ENCODE data around the gene PSMB8.
"Not testable (repeated sequence)": the region's sequence is repeated elsewhere in the genome, so short reads cannot be mapped to it uniquely, and the experiment has no call there.

Gene PSMB8

GRCh38 chr6:32805404-32805803 lies 38.4 kb downstream of the PSMB8 start:
- H3K27me3 ChIP-seq (ENCODE audit: insufficient read depth, low read length); H3K27ac ChIP-seq (ENCODE audit: low read depth, low read length); H4K91ac ChIP-seq (ENCODE audit: low read depth, low read length); H3K4me1 ChIP-seq (ENCODE audit: control insufficient read depth in 1 of 2, insufficient read depth in 2 of 2, low read length in 2 of 2); DNase-seq; H3K18ac ChIP-seq (ENCODE audit: low read length); H4K8ac ChIP-seq (ENCODE audit: low read depth, low read length); H2AFZ ChIP-seq (ENCODE audit: insufficient read depth, low read length, poor library complexity); H3K4me3 ChIP-seq (ENCODE audit: low read depth, low read length); H2BK12ac ChIP-seq (ENCODE audit: low read length); H2BK5ac ChIP-seq (ENCODE audit: low read depth, low read length, poor library complexity); H3K23ac ChIP-seq (ENCODE audit: low read length); H3K9ac ChIP-seq (ENCODE audit: low read length); H3K79me2 ChIP-seq (ENCODE audit: control insufficient read depth, insufficient read depth, low read length, poor library complexity); H3K79me1 ChIP-seq (ENCODE audit: low read length); H3K4ac ChIP-seq (ENCODE audit: low read depth, low read length); H3K9me3 ChIP-seq (ENCODE audit: insufficient read depth, low read depth, low read length); H4K12ac ChIP-seq (ENCODE audit: low read depth, low read length); H3K4me2 ChIP-seq (ENCODE audit: low read length); H2AK5ac ChIP-seq (ENCODE audit: low read length); H2BK120ac ChIP-seq (ENCODE audit: insufficient read depth, low read length, poor library complexity); H3K36me3 ChIP-seq (ENCODE audit: control insufficient read depth in 1 of 2, insufficient read depth in 2 of 2, low read length in 2 of 2); H3K14ac ChIP-seq (ENCODE audit: low read length): not testable (repeated sequence)

GRCh38 chr6:32803416-32803815 lies 40.4 kb downstream of the PSMB8 start:
- Histone ChIP-seq H2BK12ac (ENCODE audit: low read length) (no peak overlapping the region), H3K4me3 (ENCODE audit: low read depth, low read length) (no peak overlapping the region), H3K36me3 (ENCODE audit: control insufficient read depth in 1 of 2, insufficient read depth in 2 of 2, low read length in 2 of 2) (no peaks in the 10 kb centered on the region), H3K79me1 (ENCODE audit: low read length) (no peaks in the 10 kb centered on the region), H3K4me2 (ENCODE audit: low read length) (no peak overlapping the region), H2BK5ac (ENCODE audit: low read depth, low read length, poor library complexity) (no peak overlapping the region), H3K14ac (ENCODE audit: low read length) (no peak overlapping the region), H3K27ac (ENCODE audit: low read depth, low read length) (no peak overlapping the region), H4K12ac (ENCODE audit: low read depth, low read length) (no peak overlapping the region), H4K91ac (ENCODE audit: low read depth, low read length) (no peak overlapping the region), H3K79me2 (ENCODE audit: control insufficient read depth, insufficient read depth, low read length, poor library complexity) (no peaks in the 10 kb centered on the region), H4K8ac (ENCODE audit: low read depth, low read length) (no peak overlapping the region), H3K18ac (ENCODE audit: low read length) (no peak overlapping the region), H3K9ac (ENCODE audit: low read length) (no peak overlapping the region), H3K4ac (ENCODE audit: low read depth, low read length) (no peak overlapping the region), H3K23ac (ENCODE audit: low read length) (no peak overlapping the region), H3K4me1 (ENCODE audit: control insufficient read depth in 1 of 2, insufficient read depth in 2 of 2, low read length in 2 of 2) (no peaks in the 10 kb centered on the region), H2AFZ (ENCODE audit: insufficient read depth, low read length, poor library complexity) (no peak overlapping the region), H2BK120ac (ENCODE audit: insufficient read depth, low read length, poor library complexity) (no peak overlapping the region), H3K27me3 (ENCODE audit: insufficient read depth, low read length) (no peaks in the 10 kb centered on the region), H2AK5ac (ENCODE audit: low read length) (no peak overlapping the region), H3K9me3 (ENCODE audit: insufficient read depth, low read depth, low read length) (no peaks in the 10 kb centered on the region)
- no peak for DNase-seq
- WGBS (ENCODE audit: extremely low coverage, insufficient coverage, insufficient read length) = no CpG with 5 or more reads among the region's 2 CpGs

DNA sequence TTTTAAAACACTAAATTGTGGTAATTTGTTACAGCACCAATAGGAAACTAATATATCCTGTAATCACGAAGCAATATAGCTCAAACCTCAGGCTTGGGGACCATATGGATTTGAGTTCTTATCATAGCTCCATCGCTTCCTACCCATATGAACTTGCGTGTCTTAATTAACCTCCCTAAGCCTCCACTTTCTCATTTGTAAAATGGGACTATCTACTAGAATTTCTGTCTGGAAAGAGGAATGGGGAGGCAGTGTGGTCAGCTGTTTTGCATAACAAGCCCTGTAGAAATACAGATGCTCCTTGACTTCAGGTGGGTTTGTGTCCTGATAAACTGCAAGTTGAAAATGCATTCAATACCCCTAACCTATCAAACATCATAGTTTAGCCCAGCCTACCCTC lies 44.1 kb downstream of the PSMB8 start:
- no peaks in the 10 kb centered on the region for H3K36me3 ChIP-seq (ENCODE audit: control insufficient read depth in 1 of 2, insufficient read depth in 2 of 2, low read length in 2 of 2)
- H3K4me3 ChIP-seq (ENCODE audit: low read depth, low read length) = no peak overlapping the region
- H3K18ac ChIP-seq (ENCODE audit: low read length) = no peak overlapping the region
- no peak overlapping the region for H2AFZ ChIP-seq (ENCODE audit: insufficient read depth, low read length, poor library complexity)
- H3K23ac ChIP-seq (ENCODE audit: low read length) = no peak overlapping the region
- H3K27ac ChIP-seq (ENCODE audit: low read depth, low read length) = no peak overlapping the region
- no peak overlapping the region for H3K4ac ChIP-seq (ENCODE audit: low read depth, low read length)
- H3K79me2 ChIP-seq (ENCODE audit: control insufficient read depth, insufficient read depth, low read length, poor library complexity) = no peaks in the 10 kb centered on the region
- no peak overlapping the region for H3K4me2 ChIP-seq (ENCODE audit: low read length)
- H3K4me1 ChIP-seq (ENCODE audit: control insufficient read depth in 1 of 2, insufficient read depth in 2 of 2, low read length in 2 of 2) = peaks cover 0 to 7% of the 10 kb centered on the region in 2 experiments
- no peak overlapping the region for H3K14ac ChIP-seq (ENCODE audit: low read length)
- no peak overlapping the region for H2BK5ac ChIP-seq (ENCODE audit: low read depth, low read length, poor library complexity)
- no peak overlapping the region for H4K8ac ChIP-seq (ENCODE audit: low read depth, low read length)
- H2BK12ac ChIP-seq (ENCODE audit: low read length) = no peak overlapping the region
- no CpG with 5 or more reads among the region's 3 CpGs for WGBS (ENCODE audit: extremely low coverage, insufficient coverage, insufficient read length)
- no peaks in the 10 kb centered on the region for H3K27me3 ChIP-seq (ENCODE audit: insufficient read depth, low read length)
- no peak overlapping the region for H2AK5ac ChIP-seq (ENCODE audit: low read length)
- H3K79me1 ChIP-seq (ENCODE audit: low read length) = no peaks in the 10 kb centered on the region
- no peak overlapping the region for H3K9ac ChIP-seq (ENCODE audit: low read length)
- H4K12ac ChIP-seq (ENCODE audit: low read depth, low read length) = no peak overlapping the region
- DNase-seq = no peak
- H4K91ac ChIP-seq (ENCODE audit: low read depth, low read length) = no peak overlapping the region
- no peaks in the 10 kb centered on the region for H3K9me3 ChIP-seq (ENCODE audit: insufficient read depth, low read depth, low read length)
- H2BK120ac ChIP-seq (ENCODE audit: insufficient read depth, low read length, poor library complexity) = no peak overlapping the region

- no CpG with 5 or more reads among the region's 3 CpGs for WGBS (ENCODE audit: extremely low coverage, insufficient coverage, insufficient read length)
- Histone ChIP-seq H3K27me3 (ENCODE audit: insufficient read depth, low read length) (no peaks in the 10 kb centered on the region), H3K14ac (ENCODE audit: low read length) (no peak overlapping the region), H4K8ac (ENCODE audit: low read depth, low read length) (no peak overlapping the region), H4K91ac (ENCODE audit: low read depth, low read length) (no peak overlapping the region), H3K4me1 (ENCODE audit: control insufficient read depth in 1 of 2, insufficient read depth in 2 of 2, low read length in 2 of 2) (peaks cover 0 to 7% of the 10 kb centered on the region in 2 experiments), H3K36me3 (ENCODE audit: control insufficient read depth in 1 of 2, insufficient read depth in 2 of 2, low read length in 2 of 2) (no peaks in the 10 kb centered on the region), H2AFZ (ENCODE audit: insufficient read depth, low read length, poor library complexity) (no peak overlapping the region), H4K12ac (ENCODE audit: low read depth, low read length) (no peak overlapping the region), H3K79me2 (ENCODE audit: control insufficient read depth, insufficient read depth, low read length, poor library complexity) (no peaks in the 10 kb centered on the region), H2BK5ac (ENCODE audit: low read depth, low read length, poor library complexity) (no peak overlapping the region), H3K4me3 (ENCODE audit: low read depth, low read length) (no peak overlapping the region), H3K9ac (ENCODE audit: low read length) (no peak overlapping the region), H2AK5ac (ENCODE audit: low read length) (no peak overlapping the region), H3K4ac (ENCODE audit: low read depth, low read length) (no peak overlapping the region), H2BK12ac (ENCODE audit: low read length) (no peak overlapping the region), H3K27ac (ENCODE audit: low read depth, low read length) (no peak overlapping the region), H2BK120ac (ENCODE audit: insufficient read depth, low read length, poor library complexity) (no peak overlapping the region), H3K79me1 (ENCODE audit: low read length) (no peaks in the 10 kb centered on the region), H3K18ac (ENCODE audit: low read length) (no peak overlapping the region), H3K4me2 (ENCODE audit: low read length) (no peak overlapping the region), H3K23ac (ENCODE audit: low read length) (no peak overlapping the region), H3K9me3 (ENCODE audit: insufficient read depth, low read depth, low read length) (no peaks in the 10 kb centered on the region)
- DNase-seq = no peak
These were observed 44.7 kb downstream of the PSMB8 start for GRCh38 chr6:32799168-32799567.
